Measurements from ENCODE around the gene POLA1. TPM values are rescaled to one million over a fixed set of nuclear protein-coding genes. Genes with fewer than 3 reads are reported as not detected.

Gene POLA1
- total RNA-seq, 2 donors from 2014 or later, result 24.4 to 53.6 TPM

DNA sequence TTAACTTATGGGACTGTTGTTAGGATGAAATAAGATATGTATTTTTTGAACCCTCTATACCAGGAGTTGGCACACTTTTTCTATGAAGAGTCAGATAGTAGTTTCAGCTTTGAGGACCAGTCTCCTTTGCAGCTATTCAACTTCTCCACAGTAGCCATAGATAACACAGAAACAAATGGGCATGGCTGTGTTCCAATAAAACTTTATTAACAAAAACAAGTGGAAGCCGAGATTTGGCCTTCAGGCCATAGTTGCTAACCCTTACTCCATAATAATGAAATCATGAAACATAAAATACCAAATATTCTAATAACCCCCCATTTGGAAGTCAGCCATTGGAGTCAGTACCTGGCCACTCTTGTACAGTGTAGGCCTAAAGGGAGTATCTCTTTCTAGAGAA, 291.4 kb downstream of the POLA1 start:
- Histone ChIP-seq H3K9me3 (ENCODE audit: control insufficient read depth, low read length) (no peaks in the 10 kb centered on the region), H3K27ac (ENCODE audit: low read depth, low read length) (no peak overlapping the region), H3K4me1 (ENCODE audit: control insufficient read depth, insufficient read depth, low read length) (no peaks in the 10 kb centered on the region), H3K9ac (ENCODE audit: extremely low read depth, low read length, poor library complexity, severe bottlenecking) (no peak overlapping the region), H3K4me3 (ENCODE audit: low read length) (no peak overlapping the region), H3K36me3 (ENCODE audit: control insufficient read depth, insufficient read depth, low read length) (no peaks in the 10 kb centered on the region), H3K27me3 (ENCODE audit: control insufficient read depth, insufficient read depth, low read length, poor library complexity, severe bottlenecking) (no peaks in the 10 kb centered on the region)
- WGBS, 2 experiments (ENCODE audit: insufficient coverage in 1 of 2, insufficient read length in 1 of 2), result 100% methylated on average over 1 of the region's 1 CpG; no CpG with 5 or more reads in 1 of the 2 experiments
- Mint-ChIP-seq H3K4me1 (peaks cover 8% of the 10 kb centered on the region), H3K4me3 (no peak overlapping the region), H3K9me3 (no peaks in the 10 kb centered on the region), H3K27me3 (ENCODE audit: insufficient read depth) (no peaks in the 10 kb centered on the region), H3K36me3 (ENCODE audit: low read depth) (peaks cover 17% of the 10 kb centered on the region), H3K27ac (no peak overlapping the region)
- no peak for DNase-seq
- TF ChIP-seq CTCF (conservative IDR thresholded peaks at IDR 0.05), result no peak

DNA sequence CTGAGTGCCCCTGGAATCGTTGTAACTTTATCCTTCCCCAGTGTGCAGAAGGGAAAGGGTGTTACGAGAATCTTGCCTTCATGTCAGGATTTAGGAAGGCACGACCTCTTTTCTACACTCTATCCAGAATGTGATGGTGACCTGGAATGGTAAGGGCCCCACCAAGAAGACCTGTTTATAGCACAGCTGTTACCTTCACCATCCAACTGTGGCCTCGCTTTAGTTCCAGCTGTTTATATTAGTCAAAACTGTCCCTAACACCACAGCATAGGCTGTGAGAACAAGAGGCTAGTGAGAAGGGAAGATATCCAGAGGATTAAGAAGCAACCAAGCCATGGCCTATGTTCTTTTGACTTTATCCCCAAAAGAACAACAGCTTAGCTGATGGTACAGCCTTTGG, 294.0 kb downstream of the POLA1 start:
- H3K36me3 Mint-ChIP-seq (ENCODE audit: low read depth), result peaks cover 17% of the 10 kb centered on the region
- no peaks in the 10 kb centered on the region for H3K27me3 ChIP-seq (ENCODE audit: control insufficient read depth, insufficient read depth, low read length, poor library complexity, severe bottlenecking)
- no peaks in the 10 kb centered on the region for H3K36me3 ChIP-seq (ENCODE audit: control insufficient read depth, insufficient read depth, low read length)
- no peaks in the 10 kb centered on the region for H3K9me3 Mint-ChIP-seq
- H3K4me3 ChIP-seq (ENCODE audit: low read length), result no peak overlapping the region
- DNase-seq, result no peak
- no peak for TF ChIP-seq CTCF (conservative IDR thresholded peaks at IDR 0.05)
- no peaks in the 10 kb centered on the region for H3K27me3 Mint-ChIP-seq (ENCODE audit: insufficient read depth)
- H3K4me1 Mint-ChIP-seq, result peaks cover 8% of the 10 kb centered on the region
- no peaks in the 10 kb centered on the region for H3K4me1 ChIP-seq (ENCODE audit: control insufficient read depth, insufficient read depth, low read length)
- no peak overlapping the region for H3K4me3 Mint-ChIP-seq
- WGBS, 2 experiments (ENCODE audit: insufficient coverage in 1 of 2, insufficient read length in 1 of 2), result 89 to 100% methylated on average over 1 to 2 of the region's 4 CpGs
- no peak overlapping the region for H3K9ac ChIP-seq (ENCODE audit: extremely low read depth, low read length, poor library complexity, severe bottlenecking)
- no peaks in the 10 kb centered on the region for H3K9me3 ChIP-seq (ENCODE audit: control insufficient read depth, low read length)
- no peak overlapping the region for H3K27ac Mint-ChIP-seq
- H3K27ac ChIP-seq (ENCODE audit: low read depth, low read length), result no peak overlapping the region

GRCh38 chrX:24988314-24988713, 294.6 kb downstream of the POLA1 start:
- peaks cover 17% of the 10 kb centered on the region for H3K36me3 Mint-ChIP-seq (ENCODE audit: low read depth)
- H3K27me3 ChIP-seq (ENCODE audit: control insufficient read depth, insufficient read depth, low read length, poor library complexity, severe bottlenecking), result no peaks in the 10 kb centered on the region
- 91 to 100% methylated on average over 2 to 4 of the region's 4 CpGs for WGBS, 2 experiments (ENCODE audit: insufficient coverage in 1 of 2, insufficient read length in 1 of 2)
- H3K9ac ChIP-seq (ENCODE audit: extremely low read depth, low read length, poor library complexity, severe bottlenecking), result no peak overlapping the region
- DNase-seq, result no peak
- H3K36me3 ChIP-seq (ENCODE audit: control insufficient read depth, insufficient read depth, low read length), result no peaks in the 10 kb centered on the region
- H3K4me1 ChIP-seq (ENCODE audit: control insufficient read depth, insufficient read depth, low read length), result no peaks in the 10 kb centered on the region
- H3K4me3 ChIP-seq (ENCODE audit: low read length), result no peak overlapping the region
- no peaks in the 10 kb centered on the region for H3K9me3 Mint-ChIP-seq
- peaks cover 12% of the 10 kb centered on the region for H3K4me1 Mint-ChIP-seq
- H3K9me3 ChIP-seq (ENCODE audit: control insufficient read depth, low read length), result no peaks in the 10 kb centered on the region
- H3K4me3 Mint-ChIP-seq, result no peak overlapping the region
- H3K27ac ChIP-seq (ENCODE audit: low read depth, low read length), result no peak overlapping the region
- no peak overlapping the region for H3K27ac Mint-ChIP-seq
- H3K27me3 Mint-ChIP-seq (ENCODE audit: insufficient read depth), result peaks cover 5% of the 10 kb centered on the region
- no peak for TF ChIP-seq CTCF (conservative IDR thresholded peaks at IDR 0.05)
